MM.1S (cell line): Measurements from ENCODE around the gene GIT1.

Experiments
- DNase-seq: peaks from one replicate; pipeline ENCODE4 v3.0.0-alpha.2; 2015
- H2AFZ ChIP-seq: fragments of 300-600 bp; sonication (generic); 2 replicates; pipeline ENCODE4 v1.6.0; 2016; ENCODE audit warnings: antibody characterized with exemption, low read length
- H3F3A ChIP-seq: fragments of 300-600 bp; sonication (generic); 2 replicates; pipeline ENCODE4 v1.6.1; 2016; ENCODE audit warnings: mild to moderate bottlenecking, antibody characterized with exemption, low read length, moderate library complexity, mixed read lengths; ENCODE audit not compliant: insufficient read depth
- H3K27ac ChIP-seq: fragments of 300-600 bp; sonication (generic); 2 replicates; pipeline ENCODE4 v1.5.1; 2016; ENCODE audit warnings: mild to moderate bottlenecking, low read length
- H3K27me3 ChIP-seq: fragments of 300-600 bp; sonication (generic); replicated peaks from 2 replicates; pipeline ENCODE4 v1.6.0; 2016; ENCODE audit warnings: low read length; ENCODE audit not compliant: insufficient read depth
- H3K36me3 ChIP-seq: fragments of 300-600 bp; sonication (generic); replicated peaks from 2 replicates; pipeline ENCODE4 v1.6.1; 2016; ENCODE audit warnings: mild to moderate bottlenecking, low read length, mixed read lengths; ENCODE audit not compliant: insufficient read depth
- H3K4me1 ChIP-seq: fragments of 300-600 bp; sonication (generic); 2 replicates; pipeline ENCODE4 v1.6.1; 2016; ENCODE audit warnings: low read length, mixed read lengths
- H3K4me2 ChIP-seq: fragments of 300-600 bp; sonication (generic); 2 replicates; pipeline ENCODE4 v1.6.0; 2016; ENCODE audit warnings: low read depth, low read length
- H3K4me3 ChIP-seq: fragments of 300-600 bp; sonication (generic); 2 replicates; pipeline ENCODE4 v1.5.1; 2016; ENCODE audit warnings: low read length, mixed read lengths
- H3K79me2 ChIP-seq: fragments of 300-600 bp; sonication (generic); 2 replicates; pipeline ENCODE4 v1.6.1; 2016; ENCODE audit warnings: mixed run types, low read length, mixed read lengths
- H3K9ac ChIP-seq: fragments of 300-600 bp; sonication (generic); 2 replicates; pipeline ENCODE4 v1.6.1; 2016; ENCODE audit warnings: low read length, mixed read lengths
- H3K9me2 ChIP-seq: fragments of 300-600 bp; sonication (generic); replicated peaks from 2 replicates; pipeline ENCODE4 v1.6.1; 2016; ENCODE audit warnings: mild to moderate bottlenecking, low read length, mixed read lengths; ENCODE audit not compliant: insufficient read depth
- H3K9me3 ChIP-seq: fragments of 300-600 bp; sonication (generic); replicated peaks from 2 replicates; pipeline ENCODE4 v1.6.1; 2016; ENCODE audit warnings: mild to moderate bottlenecking, low read length, mixed read lengths; ENCODE audit not compliant: insufficient read depth
- H4K20me1 ChIP-seq: fragments of 300-600 bp; sonication (generic); 2 replicates; pipeline ENCODE4 v1.6.1; 2016; ENCODE audit warnings: mild to moderate bottlenecking, low read length, moderate library complexity, mixed read lengths; ENCODE audit not compliant: insufficient read depth
- EZH2 ChIP-seq: fragments of 300-600 bp; sonication (generic); optimal IDR thresholded peaks from 2 replicates; pipeline ENCODE3; 2017; ENCODE audit warnings: low read depth, mild to moderate bottlenecking, antibody characterized with exemption, low read length, mixed read lengths
- EZH2phosphoT487 ChIP-seq: fragments of 300-600 bp; sonication (generic); IDR thresholded peaks from 2 replicates; pipeline ENCODE4 v1.6.1; 2018; ENCODE audit warnings: antibody characterized with exemption, low read length
- TF ChIP-seq, protein P1 (sequence below): fragments of 300-600 bp; sonication (generic); IDR thresholded peaks from 2 replicates; pipeline ENCODE4 v1.5.1; 2016; ENCODE audit warnings: antibody characterized with exemption, low read length, mixed read lengths

The GIT1 gene

DNA sequence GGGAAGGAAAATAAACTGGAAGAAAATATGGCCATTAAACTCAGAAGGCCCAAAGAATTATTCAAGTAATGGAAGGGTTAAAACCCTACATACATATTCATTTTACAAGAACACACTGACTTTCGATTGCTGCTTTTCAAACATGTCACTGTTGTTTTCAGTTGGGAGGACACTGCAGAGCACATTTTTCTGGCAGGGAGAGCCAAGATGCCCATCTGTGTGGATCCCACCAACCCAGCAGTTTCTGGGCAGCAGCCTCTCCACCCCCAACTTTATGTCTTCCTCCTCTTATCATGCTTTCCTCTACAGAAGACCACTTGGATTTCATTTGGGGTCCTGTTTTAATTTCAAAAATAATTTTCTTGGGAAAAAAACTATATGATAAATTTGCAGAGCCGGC is 40.4 kb upstream of the GIT1 start:
- Histone ChIP-seq H3K9ac (no peak overlapping the region), H3K4me1 (no peaks in the 10 kb centered on the region), H3K36me3 (no peaks in the 10 kb centered on the region), H3K79me2 (no peaks in the 10 kb centered on the region), H3K9me3 (no peaks in the 10 kb centered on the region), H3K27ac (no peak overlapping the region), H3K4me2 (no peak overlapping the region), H2AFZ (no peak overlapping the region), H3K9me2 (no peaks in the 10 kb centered on the region), H4K20me1 (no peaks in the 10 kb centered on the region), H3K27me3 (no peaks in the 10 kb centered on the region), H3F3A (no peaks in the 10 kb centered on the region), H3K4me3 (no peak overlapping the region)
- DNase-seq = no peak
- TF ChIP-seq EZH2 = no peak
- TF ChIP-seq, protein P1, sequence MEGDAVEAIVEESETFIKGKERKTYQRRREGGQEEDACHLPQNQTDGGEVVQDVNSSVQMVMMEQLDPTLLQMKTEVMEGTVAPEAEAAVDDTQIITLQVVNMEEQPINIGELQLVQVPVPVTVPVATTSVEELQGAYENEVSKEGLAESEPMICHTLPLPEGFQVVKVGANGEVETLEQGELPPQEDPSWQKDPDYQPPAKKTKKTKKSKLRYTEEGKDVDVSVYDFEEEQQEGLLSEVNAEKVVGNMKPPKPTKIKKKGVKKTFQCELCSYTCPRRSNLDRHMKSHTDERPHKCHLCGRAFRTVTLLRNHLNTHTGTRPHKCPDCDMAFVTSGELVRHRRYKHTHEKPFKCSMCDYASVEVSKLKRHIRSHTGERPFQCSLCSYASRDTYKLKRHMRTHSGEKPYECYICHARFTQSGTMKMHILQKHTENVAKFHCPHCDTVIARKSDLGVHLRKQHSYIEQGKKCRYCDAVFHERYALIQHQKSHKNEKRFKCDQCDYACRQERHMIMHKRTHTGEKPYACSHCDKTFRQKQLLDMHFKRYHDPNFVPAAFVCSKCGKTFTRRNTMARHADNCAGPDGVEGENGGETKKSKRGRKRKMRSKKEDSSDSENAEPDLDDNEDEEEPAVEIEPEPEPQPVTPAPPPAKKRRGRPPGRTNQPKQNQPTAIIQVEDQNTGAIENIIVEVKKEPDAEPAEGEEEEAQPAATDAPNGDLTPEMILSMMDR = no peak
- TF ChIP-seq EZH2phosphoT487 = no peak

DNA sequence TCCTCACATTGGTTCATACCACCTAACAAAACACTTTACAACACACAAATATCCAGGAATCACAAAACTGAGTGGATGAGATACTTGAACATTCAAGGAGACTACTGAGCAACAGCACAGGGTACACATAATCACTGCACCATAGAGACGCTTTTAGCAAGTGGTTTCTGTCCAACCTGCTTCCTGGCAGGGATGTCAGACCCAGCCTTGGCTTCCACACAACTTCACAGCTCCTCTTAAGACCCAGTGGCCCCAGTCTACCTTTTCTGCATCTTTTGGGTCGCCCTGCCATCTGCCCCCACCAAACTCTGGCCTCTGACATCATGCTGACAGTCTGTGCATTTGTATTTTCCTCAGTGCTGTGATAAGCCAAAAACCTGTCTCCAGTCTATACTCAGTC is 39.2 kb upstream of the GIT1 start:
- no peak overlapping the region for H3K27ac ChIP-seq
- TF ChIP-seq EZH2 (no peak), EZH2phosphoT487 (no peak)
- TF ChIP-seq, protein P1 = no peak
- H3F3A ChIP-seq = no peaks in the 10 kb centered on the region
- H4K20me1 ChIP-seq = no peaks in the 10 kb centered on the region
- H3K9me3 ChIP-seq = no peaks in the 10 kb centered on the region
- H3K27me3 ChIP-seq = no peaks in the 10 kb centered on the region
- DNase-seq = no peak
- no peaks in the 10 kb centered on the region for H3K4me1 ChIP-seq
- H3K4me2 ChIP-seq = no peak overlapping the region
- H3K9ac ChIP-seq = no peak overlapping the region
- no peaks in the 10 kb centered on the region for H3K9me2 ChIP-seq
- no peak overlapping the region for H2AFZ ChIP-seq
- H3K4me3 ChIP-seq = no peak overlapping the region
- H3K36me3 ChIP-seq = no peaks in the 10 kb centered on the region
- no peaks in the 10 kb centered on the region for H3K79me2 ChIP-seq

DNA sequence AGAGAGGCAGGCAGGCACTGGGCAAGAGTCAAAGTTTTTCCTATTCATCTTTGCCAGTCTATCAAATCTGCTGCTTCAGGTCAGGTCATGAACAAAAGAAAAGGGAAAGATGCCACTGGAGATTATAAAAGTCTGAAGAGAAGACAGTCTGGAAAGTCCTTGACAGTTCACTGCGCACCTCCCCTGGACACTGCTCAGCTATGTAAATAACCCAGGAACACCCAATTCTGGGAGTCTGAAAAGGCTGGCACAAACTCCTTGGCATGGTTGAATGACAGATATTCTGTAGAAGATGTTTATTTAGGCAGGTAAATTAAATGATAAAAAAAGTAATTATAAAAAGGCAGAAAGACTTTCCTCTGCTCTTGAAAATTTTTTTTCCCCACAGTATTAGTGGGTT is 38.5 kb upstream of the GIT1 start:
- H3F3A ChIP-seq = no peaks in the 10 kb centered on the region

More for the DNA sequence above, 38.5 kb upstream of the GIT1 start:
- no peak overlapping the region for H3K9ac ChIP-seq
- no peaks in the 10 kb centered on the region for H3K9me3 ChIP-seq
- no peaks in the 10 kb centered on the region for H3K79me2 ChIP-seq
- H3K36me3 ChIP-seq = no peaks in the 10 kb centered on the region
- H3K4me2 ChIP-seq = no peak overlapping the region
- H3K4me1 ChIP-seq = no peaks in the 10 kb centered on the region
- H3K9me2 ChIP-seq = no peaks in the 10 kb centered on the region
- H3K4me3 ChIP-seq = no peak overlapping the region
- H3K27me3 ChIP-seq = no peaks in the 10 kb centered on the region
- no peak overlapping the region for H3K27ac ChIP-seq
- DNase-seq = no peak
- H4K20me1 ChIP-seq = no peaks in the 10 kb centered on the region
- H2AFZ ChIP-seq = no peak overlapping the region
- TF ChIP-seq, protein P1 = no peak
- TF ChIP-seq EZH2phosphoT487 (no peak), EZH2 (no peak)
